Thyroid gland (tissue), 4 donors: Measurements from ENCODE around the gene FBXO21. TPM values are rescaled to one million over a fixed set of nuclear protein-coding genes. Genes with fewer than 3 reads are reported as not detected.

Experiments
- DNase-seq, 2 donors: peaks; one replicate each; pipeline ENCODE4 v3.0.0-alpha.2; 2019
- H3K27ac ChIP-seq, 3 donors: fragments of 200-600 bp; sonication (generic); 1 replicate in 2 of 3; 2 replicates in 1 of 3; pipeline ENCODE4 v1.5.1; 2016 to 2019; ENCODE audit warnings: mild to moderate bottlenecking in 1 of 3, moderate library complexity in 1 of 3
- H3K27me3 ChIP-seq: fragments of 200-600 bp; sonication (generic); one replicate; pipeline ENCODE4 v1.5.1; 2019
- H3K36me3 ChIP-seq, 2 donors: fragments of 200-600 bp; sonication (generic); one replicate each; pipeline ENCODE4 v1.5.1; 2016 to 2019
- H3K4me1 ChIP-seq, 2 donors: fragments of 200-600 bp; sonication (generic); one replicate each; pipeline ENCODE4 v1.5.1; 2017 to 2019
- H3K4me3 ChIP-seq, 3 donors: fragments of 200-600 bp; sonication (generic); replicated peaks in 1 of 3; 1 replicate in 2 of 3; 2 replicates in 1 of 3; pipeline ENCODE4 v1.5.1; 2016; ENCODE audit warnings: mild to moderate bottlenecking in 1 of 3
- H3K9me3 ChIP-seq: fragments of 200-600 bp; sonication (generic); one replicate; pipeline ENCODE4 v1.5.1; 2017
- POLR2A ChIP-seq, 2 donors: fragments of 450-650 bp; IDR thresholded peaks; one replicate each; pipeline ENCODE4 v1.6.1; 2017; ENCODE audit warnings: antibody characterized with exemption in 2 of 2, mild to moderate bottlenecking in 2 of 2, moderate library complexity in 1 of 2
- WGBS, 2 donors: methylation state at CpG; one replicate each; pipeline ENCODE4 v1.1.5; 2017; 5-methylcytosine and 5-hydroxymethylcytosine counted together
- intact Hi-C: fragments of 100-400 bp; cut with DNase I; formaldehyde crosslinking; loops from one replicate; pipeline ENCODE4 v1.15.1; 2023
- total RNA-seq, 4 donors: library from RNA; depleted of rRNA; stranded (reverse); fragments of >200 nt; gene quantifications; one replicate each; pipeline ENCODE4 v1.2.3, GENCODE V29; 2016
- TF ChIP-seq, protein P1 (sequence below), 6 experiments: fragments of 200-600 bp in 3 of 6; fragments of 450-650 bp in 3 of 6; sonication (generic) in 3 of 6; IDR thresholded peaks; one replicate each; pipeline ENCODE4 v1.5.1; 2016 to 2019; ENCODE audit warnings: antibody characterized with exemption in 6 of 6, mild to moderate bottlenecking in 2 of 6, inconsistent platforms in 1 of 6, moderate library complexity in 1 of 6

Gene FBXO21
- total RNA-seq, 4 donors from 2014 or later = 90.6 to 298 (median 196) TPM

DNA sequence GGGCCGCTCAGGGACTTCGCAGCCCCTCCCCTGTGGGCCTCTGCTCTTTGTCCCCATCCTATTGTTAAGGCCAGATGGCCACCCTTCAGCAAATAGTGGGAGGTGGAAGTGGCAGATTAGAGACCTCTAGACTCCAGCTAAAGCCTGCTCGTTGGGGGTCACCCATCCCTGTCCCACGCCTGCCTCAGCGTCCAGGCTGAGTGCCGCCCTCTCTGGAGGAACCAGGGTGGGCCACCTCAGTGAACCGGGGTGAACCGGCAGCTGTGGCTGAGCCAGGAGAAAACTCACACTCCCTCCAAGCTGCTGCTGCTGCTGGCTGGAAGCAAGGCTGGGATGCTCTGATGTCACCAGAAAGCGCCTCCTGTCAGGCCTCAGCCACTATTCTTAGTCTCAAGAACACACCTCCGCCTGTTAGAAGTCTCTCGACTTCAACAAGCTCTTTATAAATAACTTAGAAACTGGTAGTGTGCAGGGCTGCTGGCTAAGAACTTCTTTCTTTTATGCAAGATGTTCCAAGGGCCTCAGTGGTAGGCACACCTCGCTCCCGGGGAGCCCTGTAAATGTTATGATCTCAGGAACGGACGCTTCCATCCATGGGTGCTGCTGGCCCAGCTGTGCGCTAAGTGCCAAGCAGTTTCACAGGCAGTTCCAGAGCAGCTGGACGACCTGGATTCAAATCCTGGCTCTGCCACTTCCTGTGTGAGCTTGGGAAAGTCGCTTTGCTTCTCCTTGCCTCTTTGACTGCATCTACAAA, 71.3 kb downstream of the FBXO21 start:
- Histone ChIP-seq H3K36me3 (no peaks in the 10 kb centered on the region), H3K4me1 (peaks cover 20 to 45% of the 10 kb centered on the region in 2 donors), H3K27ac (no peak overlapping the region), H3K27me3 (no peaks in the 10 kb centered on the region), H3K9me3 (no peaks in the 10 kb centered on the region), H3K4me3 (no peak overlapping the region)
- 72 to 74% methylated on average over 13 to 18 of the region's 18 CpGs for WGBS, 2 donors
- no peak for TF ChIP-seq POLR2A (IDR thresholded peaks at IDR 0.05)
- TF ChIP-seq, protein P1, sequence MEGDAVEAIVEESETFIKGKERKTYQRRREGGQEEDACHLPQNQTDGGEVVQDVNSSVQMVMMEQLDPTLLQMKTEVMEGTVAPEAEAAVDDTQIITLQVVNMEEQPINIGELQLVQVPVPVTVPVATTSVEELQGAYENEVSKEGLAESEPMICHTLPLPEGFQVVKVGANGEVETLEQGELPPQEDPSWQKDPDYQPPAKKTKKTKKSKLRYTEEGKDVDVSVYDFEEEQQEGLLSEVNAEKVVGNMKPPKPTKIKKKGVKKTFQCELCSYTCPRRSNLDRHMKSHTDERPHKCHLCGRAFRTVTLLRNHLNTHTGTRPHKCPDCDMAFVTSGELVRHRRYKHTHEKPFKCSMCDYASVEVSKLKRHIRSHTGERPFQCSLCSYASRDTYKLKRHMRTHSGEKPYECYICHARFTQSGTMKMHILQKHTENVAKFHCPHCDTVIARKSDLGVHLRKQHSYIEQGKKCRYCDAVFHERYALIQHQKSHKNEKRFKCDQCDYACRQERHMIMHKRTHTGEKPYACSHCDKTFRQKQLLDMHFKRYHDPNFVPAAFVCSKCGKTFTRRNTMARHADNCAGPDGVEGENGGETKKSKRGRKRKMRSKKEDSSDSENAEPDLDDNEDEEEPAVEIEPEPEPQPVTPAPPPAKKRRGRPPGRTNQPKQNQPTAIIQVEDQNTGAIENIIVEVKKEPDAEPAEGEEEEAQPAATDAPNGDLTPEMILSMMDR (IDR thresholded peaks at IDR 0.05) = no peak
- DNase-seq = no peak
- intact Hi-C loops = loop anchor here (10.0 kb wide), 1 partner anchor 94 kb away; no protein-coding TSS in a partner anchor

DNA sequence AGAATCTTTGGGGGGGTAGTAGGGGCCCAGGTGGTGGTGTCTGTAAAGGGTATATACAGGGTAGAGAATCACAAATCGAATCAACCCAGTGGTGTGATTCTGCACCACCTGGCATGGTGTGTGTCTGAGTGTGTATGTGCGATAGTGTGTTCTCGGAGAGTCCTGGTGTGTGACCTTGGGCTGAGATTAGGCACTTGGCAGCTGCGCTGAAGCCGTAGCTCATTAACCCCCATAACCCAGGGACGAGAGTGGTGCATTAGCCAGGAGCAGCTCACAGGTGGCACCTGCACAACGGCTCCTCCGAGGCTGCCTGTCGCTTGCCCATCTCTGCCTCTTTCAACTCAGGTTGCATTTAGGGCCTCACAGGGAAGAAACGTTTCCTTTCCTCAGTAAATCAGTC, 75.5 kb downstream of the FBXO21 start:
- WGBS, 2 donors = 88 to 94% methylated on average over 10 of the region's 10 CpGs
- intact Hi-C loops = loop anchor here (10.0 kb wide), 1 partner anchor 90 kb away; no protein-coding TSS in a partner anchor

DNA sequence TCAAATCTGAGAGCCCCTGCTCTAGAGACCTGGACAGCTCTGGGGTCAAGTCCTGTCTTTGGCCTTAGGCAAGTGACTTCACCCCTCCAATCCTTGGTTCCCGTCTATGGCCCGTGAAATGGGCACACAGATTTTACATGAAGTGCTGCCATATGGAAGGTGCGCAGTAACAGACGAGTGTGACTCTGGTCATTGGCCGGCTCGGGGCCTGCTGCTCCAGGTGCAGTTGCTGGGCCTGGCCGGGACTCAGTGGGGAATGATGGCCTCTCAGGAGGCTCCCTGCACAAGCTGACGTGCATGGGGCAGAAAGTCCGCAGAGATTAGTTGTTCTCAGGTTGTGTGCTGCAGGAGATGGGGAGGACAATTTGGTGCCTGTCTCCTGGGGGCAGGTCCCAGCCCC, 77.0 kb downstream of the FBXO21 start:
- H3K27me3 ChIP-seq = no peaks in the 10 kb centered on the region
- H3K27ac ChIP-seq = no peak overlapping the region
- no peak for DNase-seq
- 90 to 94% methylated on average over 5 to 9 of the region's 9 CpGs for WGBS, 2 donors
- no peak overlapping the region for H3K4me3 ChIP-seq
- no peaks in the 10 kb centered on the region for H3K36me3 ChIP-seq
- intact Hi-C loops = loop anchor here (10.0 kb wide), 1 partner anchor 88 kb away; no protein-coding TSS in a partner anchor
- no peak for TF ChIP-seq POLR2A (IDR thresholded peaks at IDR 0.05)
- TF ChIP-seq, protein P1 (IDR thresholded peaks at IDR 0.05) = no peak
- no peaks in the 10 kb centered on the region for H3K9me3 ChIP-seq
- peaks cover 5 to 13% of the 10 kb centered on the region in 2 donors for H3K4me1 ChIP-seq

More for the DNA sequence above, 75.5 kb downstream of the FBXO21 start:
- DNase-seq = no peak
- Histone ChIP-seq H3K27me3 (no peaks in the 10 kb centered on the region), H3K4me3 (no peak overlapping the region), H3K4me1 (peaks cover 5 to 25% of the 10 kb centered on the region in 2 donors), H3K27ac (no peak overlapping the region), H3K9me3 (no peaks in the 10 kb centered on the region), H3K36me3 (no peaks in the 10 kb centered on the region)
- TF ChIP-seq, protein P1 (IDR thresholded peaks at IDR 0.05) = no peak
- TF ChIP-seq POLR2A (IDR thresholded peaks at IDR 0.05) = no peak

DNA sequence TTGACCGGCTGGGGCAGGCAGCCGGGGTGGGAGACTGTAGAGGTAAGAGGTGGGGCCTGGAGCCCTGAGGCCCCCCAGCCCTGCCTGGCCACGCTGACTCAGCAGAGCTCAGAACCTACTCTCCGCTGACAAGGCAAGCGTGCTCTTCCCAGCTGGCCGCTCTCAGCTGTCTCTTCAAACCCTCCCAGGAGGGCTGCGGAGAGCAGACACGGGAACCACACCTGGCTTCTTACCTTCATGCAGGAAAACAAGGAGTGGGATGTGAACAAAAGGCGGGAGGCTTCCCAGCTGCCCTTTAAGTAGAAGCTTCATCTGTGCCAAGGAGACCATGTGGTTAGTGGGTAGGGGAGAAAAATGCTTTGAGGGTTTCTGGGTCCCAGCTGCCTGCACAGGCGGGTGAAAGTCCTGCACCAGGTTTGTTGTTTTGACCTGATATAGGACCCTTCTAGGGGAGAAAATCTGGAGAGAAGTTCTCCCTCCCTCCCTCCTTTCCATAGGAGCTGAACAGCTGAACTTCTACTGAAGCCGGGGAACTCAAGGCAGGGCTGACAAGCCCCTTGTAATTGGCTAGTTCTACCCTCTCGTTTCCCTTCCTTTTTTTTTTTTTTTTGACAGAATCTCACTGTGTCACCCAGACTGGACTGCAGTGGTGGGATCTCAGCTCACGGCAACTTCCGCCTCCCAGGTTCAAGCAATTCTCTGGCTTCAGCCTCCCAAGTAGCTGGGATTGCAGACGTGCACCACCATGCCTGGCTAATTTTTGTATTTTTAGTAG, 78.3 kb downstream of the FBXO21 start:
- TF ChIP-seq POLR2A (IDR thresholded peaks at IDR 0.05) = no peak
- TF ChIP-seq, protein P1 (IDR thresholded peaks at IDR 0.05) = no peak
- intact Hi-C loops = loop anchor here (10.0 kb wide), 1 partner anchor 87 kb away; no protein-coding TSS in a partner anchor

More for the DNA sequence above, 78.3 kb downstream of the FBXO21 start:
- no peak overlapping the region for H3K27ac ChIP-seq
- no peaks in the 10 kb centered on the region for H3K36me3 ChIP-seq
- H3K4me3 ChIP-seq = no peak overlapping the region
- H3K4me1 ChIP-seq = peaks cover 5 to 10% of the 10 kb centered on the region in 2 donors
- WGBS, 2 donors = 29 to 39% methylated on average over 15 of the region's 15 CpGs
- DNase-seq = peak; percentile 58 to 66
- no peaks in the 10 kb centered on the region for H3K27me3 ChIP-seq
- H3K9me3 ChIP-seq = no peaks in the 10 kb centered on the region
